ENCODE measurements around the gene RPL27A. TPM values are rescaled to one million over a fixed set of nuclear protein-coding genes. Genes with fewer than 3 reads are reported as not detected.

Gene RPL27A
- total RNA-seq, 2 experiments from 2014 or later = 1,157 to 1,188 TPM

DNA sequence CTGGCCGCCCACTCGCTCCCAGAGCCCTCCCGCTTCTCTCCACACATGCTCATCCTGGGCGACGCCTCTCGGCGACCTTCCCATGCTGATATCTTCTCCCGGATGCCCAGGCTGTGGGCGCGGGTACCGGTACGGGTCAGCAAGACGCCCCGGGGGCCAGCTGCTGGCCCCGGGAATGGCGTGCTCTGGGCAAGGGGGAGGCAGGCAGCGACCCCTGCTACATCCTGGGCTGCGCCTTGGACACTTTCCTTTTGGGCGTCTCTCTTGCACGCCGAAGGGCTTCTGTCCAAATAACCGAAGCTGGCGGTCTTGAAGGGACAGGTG is 48.1 kb downstream of the RPL27A start:
- intact Hi-C loops (cut with micrococcal nuclease) = no loop called here
- DNase-seq = no peak
- Mint-ChIP-seq H3K36me3 (ENCODE audit: low read depth) (no peaks in the 10 kb centered on the region), H3K9me3 (no peaks in the 10 kb centered on the region), H3K27me3 (ENCODE audit: low read depth) (no peaks in the 10 kb centered on the region), H3K27ac (no peak overlapping the region), H3K4me3 (no peak overlapping the region), H3K4me1 (ENCODE audit: low read depth) (no peaks in the 10 kb centered on the region)
- CTCF ChIA-PET = no interaction called here

DNA sequence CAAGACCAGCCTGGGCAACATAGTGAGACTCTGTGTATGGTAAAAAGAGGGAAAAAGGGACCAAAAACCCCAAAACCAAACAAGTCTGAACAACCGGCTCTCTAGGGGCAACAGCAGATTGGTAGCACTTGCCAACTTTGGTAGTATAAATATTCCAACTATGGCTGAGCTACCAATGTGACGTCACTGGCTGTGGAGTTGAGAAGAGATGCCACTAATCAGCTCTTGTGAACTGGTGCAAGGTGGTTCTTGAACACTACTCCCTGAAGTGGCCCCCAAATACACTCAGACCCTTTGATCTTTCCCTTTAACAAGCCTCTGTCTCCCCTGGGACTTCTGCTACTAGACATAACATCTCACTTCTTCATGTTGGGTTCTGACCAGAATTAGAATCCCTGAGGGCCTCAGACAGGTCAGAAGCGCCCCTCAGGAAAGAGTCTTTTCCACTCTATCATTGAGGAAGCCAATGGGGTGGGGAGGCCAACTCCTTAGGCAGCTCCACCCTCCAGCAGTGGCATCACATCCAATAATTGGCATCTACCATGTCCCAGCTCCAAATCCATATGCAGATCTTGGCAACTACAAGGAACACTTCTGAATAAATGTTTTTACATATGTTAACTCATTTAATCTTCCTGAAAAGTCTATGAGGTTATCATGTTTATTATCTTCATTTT is 49.2 kb downstream of the RPL27A start:
- H3K36me3 Mint-ChIP-seq (ENCODE audit: low read depth) = no peaks in the 10 kb centered on the region
- no peaks in the 10 kb centered on the region for H3K27me3 Mint-ChIP-seq (ENCODE audit: low read depth)
- no peaks in the 10 kb centered on the region for H3K9me3 Mint-ChIP-seq
- CTCF ChIA-PET = no interaction called here
- H3K4me3 Mint-ChIP-seq = no peak overlapping the region
- DNase-seq = no peak
- no peaks in the 10 kb centered on the region for H3K4me1 Mint-ChIP-seq (ENCODE audit: low read depth)
- H3K27ac Mint-ChIP-seq = no peak overlapping the region
- intact Hi-C loops (cut with micrococcal nuclease) = no loop called here

DNA sequence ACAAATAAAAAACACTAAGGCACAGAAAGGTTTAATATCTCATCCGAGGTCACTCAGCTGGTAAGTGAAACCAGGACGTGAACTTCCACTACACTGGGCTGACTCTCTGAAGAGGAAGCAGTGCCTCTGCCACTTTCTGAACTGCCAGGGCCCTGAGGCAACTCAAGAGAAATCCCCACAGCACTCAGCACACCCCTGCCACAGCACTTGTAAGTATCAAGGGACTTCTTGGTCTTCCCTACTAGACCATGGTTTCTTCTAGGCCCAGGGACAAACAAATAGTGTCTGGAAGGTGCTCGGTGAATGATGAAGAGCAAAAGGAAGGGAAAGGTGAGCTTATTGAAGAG is 49.7 kb downstream of the RPL27A start:
- H3K9me3 Mint-ChIP-seq = no peaks in the 10 kb centered on the region
- H3K27me3 Mint-ChIP-seq (ENCODE audit: low read depth) = no peaks in the 10 kb centered on the region
- DNase-seq = no peak
- no peaks in the 10 kb centered on the region for H3K4me1 Mint-ChIP-seq (ENCODE audit: low read depth)
- CTCF ChIA-PET = no interaction called here
- intact Hi-C loops (cut with micrococcal nuclease) = no loop called here
- H3K27ac Mint-ChIP-seq = no peak overlapping the region
- H3K36me3 Mint-ChIP-seq (ENCODE audit: low read depth) = no peaks in the 10 kb centered on the region
- H3K4me3 Mint-ChIP-seq = no peak overlapping the region

DNA sequence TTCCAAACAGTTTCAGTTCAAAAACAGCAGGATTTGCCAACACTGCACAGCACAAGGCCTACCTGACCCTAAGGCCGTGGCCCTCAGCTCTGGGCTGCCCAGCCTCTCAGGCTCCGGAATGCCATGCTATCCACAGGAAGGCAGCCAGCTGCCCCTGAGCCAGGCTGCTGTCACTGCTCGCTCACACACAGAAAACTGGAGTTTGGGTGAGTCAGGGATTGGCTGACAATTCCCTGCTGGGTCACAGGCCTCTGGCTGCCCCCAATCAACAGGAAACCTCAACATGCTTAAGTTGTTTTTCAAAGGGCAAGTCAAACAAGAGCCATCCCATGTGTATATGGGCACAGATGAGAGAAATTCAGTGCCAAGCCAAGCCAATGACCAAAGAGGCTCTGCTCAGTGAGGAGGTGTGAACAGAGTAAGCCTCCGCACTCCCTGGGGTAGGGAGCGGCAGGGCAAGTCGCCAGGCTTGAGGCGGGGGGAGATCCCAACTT is 50.2 kb downstream of the RPL27A start:
- intact Hi-C loops (cut with micrococcal nuclease) = no loop called here
- H3K27me3 Mint-ChIP-seq (ENCODE audit: low read depth) = no peaks in the 10 kb centered on the region
- no peaks in the 10 kb centered on the region for H3K36me3 Mint-ChIP-seq (ENCODE audit: low read depth)
- CTCF ChIA-PET = no interaction called here
- no peaks in the 10 kb centered on the region for H3K9me3 Mint-ChIP-seq
- DNase-seq = no peak
- no peak overlapping the region for H3K4me3 Mint-ChIP-seq
- no peak overlapping the region for H3K27ac Mint-ChIP-seq
- no peaks in the 10 kb centered on the region for H3K4me1 Mint-ChIP-seq (ENCODE audit: low read depth)

DNA sequence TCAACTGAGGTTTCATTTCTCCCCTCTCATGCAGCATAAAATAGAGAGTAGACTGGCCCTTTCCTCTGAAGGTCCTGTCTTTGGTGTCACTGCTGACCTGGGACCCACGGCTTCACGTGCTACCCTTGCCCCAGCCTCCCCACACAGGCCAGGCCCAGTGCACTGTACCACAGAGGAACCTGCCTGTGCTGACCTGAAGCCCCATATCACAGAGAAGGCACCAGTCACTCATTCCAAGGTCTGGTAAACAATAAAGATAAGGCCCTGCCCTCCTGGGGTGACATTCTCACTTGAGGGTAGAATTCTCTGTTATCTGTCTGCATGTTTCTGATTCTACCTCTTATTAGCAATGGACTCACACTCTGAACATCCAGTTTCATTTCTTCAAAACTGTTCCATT is 51.3 kb downstream of the RPL27A start:
- Mint-ChIP-seq H3K4me1 (ENCODE audit: low read depth) (no peaks in the 10 kb centered on the region), H3K9me3 (no peaks in the 10 kb centered on the region), H3K4me3 (no peak overlapping the region), H3K27ac (no peak overlapping the region), H3K27me3 (ENCODE audit: low read depth) (no peaks in the 10 kb centered on the region), H3K36me3 (ENCODE audit: low read depth) (no peaks in the 10 kb centered on the region)
- no peak for DNase-seq
- intact Hi-C loops (cut with micrococcal nuclease) = no loop called here
- CTCF ChIA-PET = no interaction called here

DNA sequence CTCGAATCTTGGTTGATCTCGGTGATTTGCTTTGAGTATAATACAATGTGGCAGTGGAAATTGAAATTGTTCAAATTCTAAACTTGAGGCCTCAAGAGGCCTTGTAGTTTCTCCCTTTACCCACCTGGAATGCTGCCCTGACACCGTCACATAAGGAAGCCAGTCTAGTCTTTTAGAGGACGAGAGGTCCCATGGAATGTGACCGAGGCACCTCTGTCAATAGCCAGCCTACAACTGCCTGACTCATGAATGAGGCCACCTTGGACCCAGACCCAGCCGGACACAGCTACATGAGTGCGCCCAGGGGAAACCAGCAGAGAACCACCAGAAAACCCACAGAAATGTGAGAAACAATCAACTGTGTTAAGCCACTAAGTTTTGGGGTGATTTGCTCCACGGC is 52.5 kb downstream of the RPL27A start:
- no peak for DNase-seq
- Mint-ChIP-seq H3K9me3 (no peaks in the 10 kb centered on the region), H3K27ac (no peak overlapping the region), H3K4me1 (ENCODE audit: low read depth) (no peaks in the 10 kb centered on the region), H3K4me3 (no peak overlapping the region), H3K36me3 (ENCODE audit: low read depth) (no peaks in the 10 kb centered on the region), H3K27me3 (ENCODE audit: low read depth) (no peaks in the 10 kb centered on the region)
- intact Hi-C loops (cut with micrococcal nuclease) = no loop called here
- CTCF ChIA-PET = no interaction called here

DNA sequence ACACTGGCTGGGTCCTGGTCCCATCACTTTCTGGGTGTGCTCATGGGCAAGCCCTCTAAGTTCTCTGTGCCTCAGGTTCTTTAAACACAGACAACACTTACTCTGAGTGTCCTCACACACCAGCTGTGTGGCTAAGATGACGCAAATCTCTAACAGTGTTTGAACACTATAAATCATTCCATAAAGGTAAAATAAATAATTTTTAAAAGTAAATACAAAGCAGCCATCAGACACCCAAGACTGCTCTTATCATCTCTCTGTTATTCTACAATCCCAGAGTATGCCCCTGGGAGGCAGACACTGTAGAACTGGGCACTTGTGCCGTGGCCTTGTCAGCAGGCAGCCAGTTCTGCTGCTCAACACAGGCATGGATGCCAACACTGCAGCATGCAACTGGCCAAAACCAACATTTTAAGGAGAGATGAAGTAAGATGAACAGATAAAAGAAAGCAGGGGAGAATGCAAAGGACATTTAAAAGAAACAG is 56.8 kb downstream of the RPL27A start:
- H3K27me3 Mint-ChIP-seq (ENCODE audit: low read depth) = no peaks in the 10 kb centered on the region
- peaks cover 3% of the 10 kb centered on the region for H3K4me1 Mint-ChIP-seq (ENCODE audit: low read depth)
- no peak for DNase-seq
- intact Hi-C loops (cut with micrococcal nuclease) = no loop called here
- no peaks in the 10 kb centered on the region for H3K9me3 Mint-ChIP-seq
- H3K27ac Mint-ChIP-seq = no peak overlapping the region
- H3K4me3 Mint-ChIP-seq = no peak overlapping the region
- CTCF ChIA-PET = interaction anchor here (1.1 kb wide), 1 partner anchor 8 kb away, joined by 3 read pairs; no protein-coding TSS in a partner anchor
- H3K36me3 Mint-ChIP-seq (ENCODE audit: low read depth) = no peaks in the 10 kb centered on the region

Other genes starting within 250 kb of the RPL27A start
- 1 to 10 TPM in 1 of 2 experiments, under 1 TPM in 1; 0.72 to 1.1 TPM for gene STK33, start 88.6 kb upstream of the RPL27A start, total RNA-seq
- 10 to 100 TPM; 16.4 to 19.1 TPM for gene TRIM66, start 127 bp upstream of the RPL27A start, total RNA-seq
- gene AKIP1, start 228.4 kb downstream of the RPL27A start, total RNA-seq = 10 to 100 TPM; 41.5 to 43.9 TPM